GM21619 (cell line): Measurements from ENCODE around the gene ZNF182.
"Not testable (repeated sequence)": the region's sequence is repeated elsewhere in the genome, so short reads cannot be mapped to it uniquely, and the experiment has no call there.

Source experiments
- ATAC-seq: cut with Tn5 transposase; IDR thresholded peaks from one replicate; pipeline ENCODE4 v1.9.1; 2021; ENCODE audit not compliant: unreplicated experiment

The ZNF182 gene

GRCh38 chrX:48002319-48002718, 1.5 kb downstream of the ZNF182 start:
- no peak for ATAC-seq

GRCh38 chrX:48001260-48001659, 2.5 kb downstream of the ZNF182 start:
- no peak for ATAC-seq

DNA sequence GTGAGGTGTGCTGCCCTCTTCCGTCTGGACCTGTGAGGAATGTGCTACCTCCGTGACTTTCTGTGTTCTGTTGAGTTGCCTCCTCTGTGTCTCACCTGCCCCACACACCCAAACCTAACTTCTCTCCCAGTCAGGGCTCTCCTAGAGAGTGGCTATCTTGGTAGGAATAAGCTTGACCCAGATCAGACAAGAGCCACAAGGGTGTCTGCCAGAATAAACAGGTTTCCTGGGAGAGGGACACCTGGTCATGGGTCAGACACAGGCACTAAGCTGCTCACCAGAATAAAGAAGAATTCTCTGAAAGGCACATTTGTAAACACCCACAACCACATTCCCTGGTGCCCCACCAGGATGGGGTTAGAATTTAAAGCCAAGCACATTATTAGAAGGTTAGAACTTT, 11.1 kb downstream of the ZNF182 start:
- no peak for ATAC-seq

GRCh38 chrX:47992095-47992380, 11.8 kb downstream of the ZNF182 start:
- ATAC-seq = no peak

- no peak for ATAC-seq
Measured at GRCh38 chrX:47991263-47992094, 12.3 kb downstream of the ZNF182 start.

GRCh38 chrX:47976254-47977151, 27.3 kb downstream of the ZNF182 start:
- no peak for ATAC-seq

- no peak for ATAC-seq
Measured at GRCh38 chrX:47973235-47973634, 30.6 kb downstream of the ZNF182 start.

GRCh38 chrX:47965526-47965925, 38.3 kb downstream of the ZNF182 start:
- ATAC-seq = not testable (repeated sequence)

DNA sequence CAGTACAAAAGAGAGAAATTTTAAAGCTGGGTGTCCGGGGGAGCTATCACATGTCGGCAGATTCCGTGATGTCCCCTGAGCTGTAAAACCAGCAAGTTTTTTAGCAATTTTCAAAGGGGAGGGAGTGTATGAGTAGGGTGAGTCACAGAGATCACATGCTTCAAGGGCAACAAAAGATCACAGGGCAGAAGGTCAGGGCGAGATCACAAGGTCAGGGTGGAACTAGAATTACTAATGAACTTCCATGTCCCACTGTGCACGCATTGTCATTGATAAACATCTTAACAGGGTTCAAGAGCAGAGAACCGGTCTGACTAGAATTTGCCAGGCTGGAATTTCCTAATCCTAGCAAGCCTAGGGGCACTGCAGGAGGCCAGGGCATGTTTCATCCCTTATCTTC, 42.0 kb downstream of the ZNF182 start:
- ATAC-seq = not testable (repeated sequence)

- no peak for ATAC-seq
Measured at GRCh38 chrX:47960406-47960805, 43.4 kb downstream of the ZNF182 start.

GRCh38 chrX:47958761-47959342, 44.9 kb downstream of the ZNF182 start:
- no peak for ATAC-seq

GRCh38 chrX:47958206-47958605, 45.6 kb downstream of the ZNF182 start:
- not testable (repeated sequence) for ATAC-seq

DNA sequence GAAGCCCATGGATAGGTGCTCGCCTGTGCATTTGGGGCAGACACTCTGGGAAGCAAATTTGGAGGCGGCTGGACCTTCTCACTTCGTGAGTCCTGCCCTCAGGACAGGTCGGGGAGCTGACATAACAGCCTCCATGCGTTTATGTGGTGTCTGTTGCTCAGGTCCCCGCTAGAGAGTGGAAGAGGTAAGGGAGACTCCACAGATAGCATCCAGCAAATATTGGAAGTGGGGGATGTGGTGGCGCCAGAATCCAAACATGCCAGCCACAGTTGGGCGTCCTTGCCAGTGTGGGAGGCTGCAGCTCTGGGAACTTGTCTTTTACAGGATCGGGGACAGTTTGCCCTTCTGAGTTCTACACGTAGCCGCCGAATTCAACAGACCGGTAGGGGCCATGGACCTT, 47.8 kb downstream of the ZNF182 start:
- ATAC-seq = no peak

DNA sequence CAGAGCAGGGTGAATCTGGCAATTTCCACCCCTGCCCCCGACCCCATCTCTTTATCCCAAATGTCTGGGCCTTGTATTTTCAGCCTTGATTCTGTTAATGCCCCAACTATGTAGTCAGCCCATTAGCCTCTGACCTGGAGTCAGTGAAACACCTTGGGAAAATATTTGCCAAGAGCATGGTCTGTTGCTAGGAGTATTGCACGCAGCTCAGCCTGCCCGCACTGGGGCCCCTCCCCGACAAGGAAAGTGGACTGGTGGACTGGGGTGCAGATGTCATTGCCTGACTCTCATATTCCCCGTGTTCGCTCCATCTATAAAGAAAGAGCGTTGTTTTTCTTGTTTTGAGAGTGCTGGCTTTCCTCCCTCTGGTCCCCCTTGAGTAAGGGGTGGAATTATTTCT, 48.5 kb downstream of the ZNF182 start:
- ATAC-seq = not testable (repeated sequence)

DNA sequence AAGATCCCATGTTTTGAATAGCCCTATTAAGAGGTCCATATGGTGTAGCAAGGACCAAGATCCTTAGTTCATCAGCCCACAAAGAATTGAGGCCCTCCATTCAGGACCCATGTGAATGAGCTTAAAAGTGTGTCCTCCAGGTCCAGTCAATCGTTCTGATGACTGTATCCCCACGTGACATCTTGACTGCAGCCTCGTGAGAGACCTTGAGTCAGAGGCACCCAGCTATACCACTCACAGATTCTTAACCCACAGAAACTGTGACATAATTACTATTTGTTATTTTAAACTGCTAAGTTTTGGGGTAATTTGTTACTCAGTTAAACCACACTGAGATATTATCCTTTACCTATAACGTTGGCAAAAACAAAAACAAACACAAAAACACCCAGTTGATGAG, 62.4 kb downstream of the ZNF182 start:
- no peak for ATAC-seq

DNA sequence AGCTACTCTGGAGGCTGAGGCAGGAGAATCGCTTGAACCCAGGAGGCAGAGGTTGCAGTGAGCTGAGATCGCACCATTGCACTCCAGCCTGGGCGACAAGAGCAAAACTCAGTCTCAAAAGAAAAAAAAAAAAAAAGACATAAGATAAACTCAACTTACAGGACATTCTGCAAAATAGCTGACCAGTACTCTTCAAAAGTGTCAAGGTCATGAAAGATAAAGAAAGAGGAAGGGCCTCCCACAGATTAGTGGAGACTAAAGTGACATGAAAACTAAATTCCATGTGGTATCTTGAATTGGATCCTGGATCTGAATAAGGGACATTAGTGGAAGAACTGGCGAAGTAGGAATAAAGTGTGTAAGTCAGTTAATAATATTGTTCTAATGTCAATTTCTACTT, 63.3 kb downstream of the ZNF182 start:
- no peak for ATAC-seq

- no peak for ATAC-seq
Measured at GRCh38 chrX:47936940-47937317, 66.9 kb downstream of the ZNF182 start.

DNA sequence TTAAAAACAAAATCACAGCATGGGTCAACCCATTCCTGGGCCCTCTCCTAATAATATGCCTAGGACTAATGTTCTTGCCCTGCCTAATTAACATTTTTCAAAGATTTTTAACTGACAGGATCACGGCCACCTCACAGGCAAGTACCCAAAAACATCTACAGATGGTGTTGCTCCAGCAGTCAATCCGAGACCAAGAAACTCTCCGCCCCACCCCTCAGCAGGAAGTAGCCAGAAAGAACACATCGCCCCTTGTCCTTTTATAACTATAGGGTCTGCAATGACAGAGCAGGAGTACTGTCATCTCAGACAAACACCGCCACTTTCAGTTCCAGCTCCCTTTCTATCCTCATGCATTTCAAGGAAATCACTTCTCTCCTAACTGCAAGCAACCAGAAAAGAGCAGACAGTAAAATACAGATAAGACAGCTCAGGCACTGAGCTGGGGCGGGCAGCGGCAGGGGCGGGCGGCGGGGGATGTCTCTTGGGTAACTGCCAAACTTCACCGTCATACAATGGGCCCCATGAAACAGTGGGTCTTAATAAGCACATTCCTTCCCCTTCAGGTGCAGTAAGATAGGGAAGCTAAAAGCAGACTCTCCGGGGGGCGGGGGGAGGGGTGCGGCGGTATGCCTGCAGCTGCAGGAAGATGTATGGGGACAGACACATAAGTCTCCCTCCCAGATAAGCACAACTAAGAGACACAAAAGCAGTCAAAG, 67.4 kb downstream of the ZNF182 start:
- ATAC-seq = no peak

DNA sequence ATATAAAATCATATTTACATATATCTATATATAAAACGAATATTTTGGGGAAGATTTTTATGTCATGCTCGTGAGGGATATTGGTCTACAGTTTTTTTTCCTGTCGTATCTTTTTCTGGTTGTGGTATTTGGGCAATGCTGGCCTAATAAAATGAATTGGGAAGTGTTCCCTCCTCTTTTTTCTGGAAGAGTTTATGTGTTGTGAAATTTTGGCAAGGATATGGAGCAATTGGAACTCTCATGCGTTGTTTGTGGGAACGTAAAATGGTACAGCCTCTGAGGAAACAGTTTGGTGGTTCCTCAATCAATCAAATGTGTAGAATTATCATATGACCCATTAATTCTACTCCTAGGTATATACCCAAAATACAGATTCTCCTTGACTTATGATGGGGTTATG, 69.8 kb downstream of the ZNF182 start:
- no peak for ATAC-seq

DNA sequence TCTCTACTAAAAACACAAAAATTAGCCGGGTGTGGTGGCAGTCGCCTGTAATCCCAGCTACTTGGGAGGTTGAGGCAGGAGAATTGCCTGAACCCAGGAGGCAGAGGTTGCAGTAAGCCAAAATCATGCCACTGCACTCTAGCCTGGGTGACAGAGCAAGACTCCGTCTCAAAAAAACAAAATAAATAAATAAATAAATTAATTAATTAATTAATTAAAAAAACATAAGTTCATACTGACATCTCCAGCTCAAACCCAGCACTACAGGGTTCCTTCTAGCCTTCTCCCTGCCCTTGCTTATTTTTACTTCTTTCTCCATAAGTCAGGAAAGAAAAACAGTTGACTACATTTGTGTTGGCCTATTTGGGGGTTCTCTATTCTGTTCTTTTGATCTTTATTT, 71.8 kb downstream of the ZNF182 start:
- ATAC-seq = not testable (repeated sequence)

- no peak for ATAC-seq
Measured at GRCh38 chrX:47927212-47927611, 76.6 kb downstream of the ZNF182 start.
